KMS-11 (cell line): ENCODE measurements around the gene NDUFA3.

Source experiments
- H2AFZ ChIP-seq: fragments of 200-600 bp; sonication (generic); 2 replicates; pipeline ENCODE4 v1.6.1; 2016; ENCODE audit warnings: antibody characterized with exemption, mixed run types, low read depth
- H3K27ac ChIP-seq: fragments of 200-600 bp; sonication (generic); 2 replicates; pipeline ENCODE4 v1.6.1; 2016; ENCODE audit warnings: mild to moderate bottlenecking, mixed run types
- H3K27me3 ChIP-seq: fragments of 200-600 bp; sonication (generic); 2 replicates; pipeline ENCODE4 v1.6.1; 2017; ENCODE audit warnings: mild to moderate bottlenecking, low read depth, mixed run types, moderate library complexity; ENCODE audit not compliant: insufficient read depth
- H3K36me3 ChIP-seq: fragments of 200-600 bp; sonication (generic); 2 replicates; pipeline ENCODE4 v1.6.1; 2017; ENCODE audit warnings: mild to moderate bottlenecking, mixed run types; ENCODE audit not compliant: insufficient read depth
- H3K4me1 ChIP-seq: fragments of 200-600 bp; sonication (generic); 2 replicates; pipeline ENCODE4 v1.6.1; 2016; ENCODE audit warnings: mild to moderate bottlenecking, low read depth, mixed run types; ENCODE audit not compliant: poor library complexity, severe bottlenecking
- H3K4me2 ChIP-seq: fragments of 200-600 bp; sonication (generic); 2 replicates; pipeline ENCODE4 v1.7.0; 2016; ENCODE audit warnings: mild to moderate bottlenecking, mixed run types
- H3K4me3 ChIP-seq: fragments of 200-600 bp; sonication (generic); IDR thresholded peaks from 2 replicates; pipeline ENCODE4 v1.6.1; 2017; ENCODE audit warnings: low read depth, low read length, mixed read lengths; ENCODE audit not compliant: insufficient read depth
- H3K79me2 ChIP-seq: fragments of 200-600 bp; sonication (generic); 2 replicates; pipeline ENCODE4 v1.6.1; 2016; ENCODE audit warnings: low read depth, mixed run types; ENCODE audit not compliant: insufficient read depth
- H3K9ac ChIP-seq: fragments of 200-600 bp; sonication (generic); 2 replicates; pipeline ENCODE4 v1.6.1; 2016; ENCODE audit warnings: mild to moderate bottlenecking, mixed run types
- H4K20me1 ChIP-seq: fragments of 200-600 bp; sonication (generic); 2 replicates; pipeline ENCODE4 v1.6.1; 2016; ENCODE audit warnings: mild to moderate bottlenecking, mixed run types; ENCODE audit not compliant: insufficient read depth
- CTCF ChIP-seq: fragments of 200-600 bp; sonication (generic); conservative IDR thresholded peaks from 2 replicates; pipeline ENCODE4 v1.6.1; 2017; ENCODE audit warnings: low read depth, mild to moderate bottlenecking, antibody characterized with exemption, low read length, moderate library complexity, mixed read lengths

Gene NDUFA3

GRCh38 chr19:54149021-54149812 is 46.6 kb downstream of the NDUFA3 start:
- Histone ChIP-seq H3K4me1 (peaks cover 1% of the 10 kb centered on the region), H3K4me3 (no peak overlapping the region), H3K27me3 (no peaks in the 10 kb centered on the region; the same call in 1 of the 2 replicates), H3K27ac (no peak overlapping the region), H3K79me2 (no peaks in the 10 kb centered on the region), H2AFZ (no peak overlapping the region), H3K36me3 (peaks cover 5% of the 10 kb centered on the region; the same call in 1 of the 2 replicates), H4K20me1 (no peaks in the 10 kb centered on the region), H3K4me2 (no peak overlapping the region), H3K9ac (no peak overlapping the region)
- TF ChIP-seq CTCF, result no peak

DNA sequence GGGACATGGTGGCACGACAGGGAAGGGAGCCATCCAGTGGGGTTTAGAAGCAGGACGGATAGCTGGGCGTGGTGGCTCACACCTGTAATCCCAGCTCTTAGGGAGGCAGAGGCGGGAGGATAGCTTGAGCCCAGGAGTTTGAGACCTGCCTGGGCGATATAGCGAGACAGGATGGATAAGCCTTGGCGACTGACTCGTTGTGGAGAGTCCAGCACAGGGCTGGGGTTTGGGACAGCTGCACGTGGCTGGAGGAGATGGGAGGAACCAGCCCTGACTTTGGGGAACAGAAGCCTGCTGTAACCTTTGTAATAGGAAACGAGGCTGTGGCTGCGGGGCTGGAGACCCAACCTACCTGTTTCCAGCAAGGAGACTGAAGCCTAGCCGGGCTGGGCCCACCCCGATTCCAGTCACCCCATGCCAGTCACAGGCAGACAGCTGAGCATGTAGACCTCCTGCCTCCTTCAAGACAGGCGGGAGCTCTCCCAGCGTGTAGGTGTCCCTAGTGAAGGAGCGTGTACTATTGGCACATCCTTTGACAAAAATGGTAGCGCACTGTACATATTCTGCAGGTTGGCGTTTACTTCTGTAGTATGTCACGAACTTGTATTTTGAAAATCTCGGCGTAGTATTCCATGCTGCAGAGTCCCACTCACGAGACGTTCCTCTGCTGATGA is 48.8 kb downstream of the NDUFA3 start:
- no peak overlapping the region for H3K27ac ChIP-seq
- H4K20me1 ChIP-seq, result no peaks in the 10 kb centered on the region
- no peak overlapping the region for H2AFZ ChIP-seq
- no peak for TF ChIP-seq CTCF
- no peak overlapping the region for H3K9ac ChIP-seq
- H3K36me3 ChIP-seq, result 0 out of 2 replicates have a peak, but pooled peaks cover 3% of the 10 kb centered on the region
- H3K79me2 ChIP-seq, result no peaks in the 10 kb centered on the region
- no peak overlapping the region for H3K4me2 ChIP-seq
- H3K27me3 ChIP-seq, result no peaks in the 10 kb centered on the region
- H3K4me1 ChIP-seq, result peaks cover 5% of the 10 kb centered on the region
- H3K4me3 ChIP-seq, result no peak overlapping the region

DNA sequence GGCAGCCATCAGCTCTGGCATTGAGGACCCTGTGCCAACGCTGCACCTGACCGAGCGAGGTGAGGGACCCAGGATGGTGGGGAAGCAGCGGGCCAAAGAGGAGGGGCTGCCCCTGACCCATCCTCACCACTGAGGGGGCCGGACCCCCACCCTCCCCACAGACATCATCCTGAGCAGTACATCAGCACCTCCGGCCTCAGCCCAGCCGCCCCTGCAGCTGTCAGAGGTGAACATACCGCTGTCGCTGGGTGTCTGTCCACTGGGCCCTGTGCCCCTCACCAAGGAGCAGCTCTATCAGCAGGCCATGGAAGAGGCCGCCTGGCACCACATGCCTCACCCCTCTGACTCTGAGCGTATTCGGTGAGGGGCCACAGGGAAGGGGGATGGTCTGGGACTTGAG is 49.6 kb downstream of the NDUFA3 start:
- H4K20me1 ChIP-seq, result no peaks in the 10 kb centered on the region
- H3K9ac ChIP-seq, result no peak overlapping the region
- no peak overlapping the region for H2AFZ ChIP-seq
- no peak overlapping the region for H3K27ac ChIP-seq
- H3K27me3 ChIP-seq, result no peaks in the 10 kb centered on the region
- H3K4me2 ChIP-seq, result no peak overlapping the region
- no peaks in the 10 kb centered on the region for H3K79me2 ChIP-seq
- H3K36me3 ChIP-seq, result 0 out of 2 replicates have a peak, but pooled peaks cover 3% of the 10 kb centered on the region
- no peak for TF ChIP-seq CTCF
- H3K4me3 ChIP-seq, result no peak overlapping the region
- H3K4me1 ChIP-seq, result peaks cover 5% of the 10 kb centered on the region

DNA sequence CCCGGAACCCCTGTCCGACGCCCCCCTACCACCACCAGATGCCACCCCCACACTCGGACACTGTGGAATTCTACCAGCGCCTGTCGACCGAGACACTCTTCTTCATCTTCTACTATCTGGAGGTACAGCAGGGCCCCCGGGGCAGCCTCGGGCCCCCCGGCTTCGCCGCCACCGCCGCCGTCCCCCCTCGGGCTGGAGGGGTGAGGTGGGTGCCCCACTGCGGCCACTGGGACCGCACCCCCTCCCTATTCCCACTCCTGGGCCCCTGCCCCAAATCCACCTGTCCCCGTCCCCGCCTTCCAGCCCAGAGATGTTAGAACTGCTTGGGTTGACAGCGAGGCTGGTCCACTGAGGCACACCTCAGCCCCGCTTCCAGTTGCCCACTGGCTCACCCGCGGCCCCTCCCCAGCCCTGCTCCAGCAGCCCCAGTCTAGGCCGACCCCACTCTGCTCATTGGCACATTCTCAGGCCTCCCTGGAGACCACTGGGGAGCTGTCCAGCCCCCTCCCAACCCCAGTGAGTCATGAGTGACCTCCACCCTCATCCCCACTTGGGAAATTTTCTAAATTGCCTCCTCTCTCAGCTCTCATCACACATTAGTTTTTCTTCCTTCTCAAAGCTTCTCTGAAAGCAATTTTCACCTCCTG is 50.3 kb downstream of the NDUFA3 start:
- Histone ChIP-seq H3K9ac (no peak overlapping the region), H4K20me1 (no peaks in the 10 kb centered on the region), H2AFZ (no peak overlapping the region), H3K27ac (no peak overlapping the region), H3K36me3 (0 out of 2 replicates have a peak, but pooled peaks cover 3% of the 10 kb centered on the region), H3K4me1 (peaks cover 8% of the 10 kb centered on the region), H3K4me3 (no peak overlapping the region), H3K27me3 (no peaks in the 10 kb centered on the region), H3K79me2 (peaks cover 5% of the 10 kb centered on the region; the same call in 1 of the 2 replicates), H3K4me2 (no peak overlapping the region)
- TF ChIP-seq CTCF, result no peak
